SKM-1 (cell line): ENCODE measurements around the gene THAP7.
"Not testable (repeated sequence)": the region's sequence is repeated elsewhere in the genome, so short reads cannot be mapped to it uniquely, and the experiment has no call there.

Experiments used
- DNase-seq: peaks from one replicate; lab custom pipeline; 2025; ENCODE audit not compliant: unreplicated experiment; lab: John Stamatoyannopoulos, UW

THAP7 gene

DNA sequence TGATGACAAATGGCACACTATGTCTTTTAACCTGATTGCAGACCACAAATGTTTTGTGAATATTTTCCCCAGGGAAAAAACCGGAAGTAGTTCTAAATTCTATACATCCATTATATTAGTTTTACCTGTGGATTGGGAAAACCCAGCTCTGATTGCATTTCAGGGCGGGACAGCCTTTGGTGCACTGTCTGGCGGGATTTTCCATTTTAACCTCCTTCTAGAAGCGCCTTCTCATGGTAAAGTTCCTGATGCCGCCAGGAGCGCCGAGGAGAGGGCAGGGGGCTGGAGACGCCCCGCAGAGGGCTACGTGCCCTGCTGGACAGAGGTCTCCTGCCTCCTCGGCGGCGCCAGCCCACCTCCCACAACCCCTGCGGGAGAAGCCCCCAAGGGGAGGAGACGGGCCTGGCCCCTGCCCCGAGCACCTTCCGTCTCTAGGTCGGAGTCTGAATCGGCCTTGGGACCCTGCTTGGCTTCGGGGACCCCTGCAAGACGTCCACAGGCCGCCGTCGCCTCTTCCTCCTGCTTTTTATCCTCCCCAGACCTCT, 11.8 kb upstream of the THAP7 start:
- no peak for DNase-seq

DNA sequence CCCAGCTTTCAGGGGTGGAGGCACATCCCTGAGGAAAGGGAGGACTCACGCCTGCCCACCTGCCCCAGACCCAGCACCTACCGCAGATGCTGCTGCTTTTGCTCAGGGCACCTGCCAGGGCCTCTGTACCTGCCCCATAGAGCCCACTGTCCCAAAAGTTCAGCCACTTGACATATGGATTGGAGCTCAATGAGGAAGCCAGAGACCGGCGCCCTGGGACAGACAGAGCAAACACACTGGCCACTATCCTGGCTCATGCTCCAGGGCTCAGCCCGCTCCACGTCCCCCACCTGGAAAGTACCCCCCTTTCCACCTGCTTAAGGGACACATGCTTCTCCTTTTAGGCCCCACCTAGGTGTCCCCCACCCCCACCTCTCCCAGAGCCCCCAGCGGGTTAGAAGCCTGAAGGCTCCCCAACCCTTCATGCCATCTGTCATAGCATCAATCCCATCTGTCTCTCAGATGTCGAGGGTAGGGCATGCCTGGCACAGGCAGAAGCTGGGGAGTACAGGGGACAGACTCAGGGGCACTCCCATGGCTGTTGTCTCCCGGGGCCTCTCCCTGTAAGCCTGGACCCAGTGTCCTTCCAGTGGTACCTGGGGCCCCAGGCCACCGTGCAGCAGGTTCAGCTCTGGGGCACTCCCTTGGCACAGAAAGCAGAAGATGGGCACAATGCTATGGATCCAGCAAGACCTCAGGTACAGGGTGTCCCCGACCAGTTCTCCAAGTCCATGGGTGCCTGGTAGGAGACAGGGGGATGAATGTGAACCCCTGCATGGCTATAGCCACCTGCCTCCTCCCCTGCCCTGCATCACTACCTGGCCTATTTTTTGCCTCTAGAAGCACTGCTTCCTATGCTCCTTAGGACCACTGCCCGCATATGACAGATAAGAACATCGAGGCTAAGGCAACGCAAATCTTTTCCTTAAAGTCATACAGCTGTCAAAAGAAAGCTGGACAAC, 10.8 kb upstream of the THAP7 start:
- DNase-seq, result no peak

- DNase-seq, result no peak
Measured at GRCh38 chr22:21010426-21011113, 8.7 kb upstream of the THAP7 start.

DNA sequence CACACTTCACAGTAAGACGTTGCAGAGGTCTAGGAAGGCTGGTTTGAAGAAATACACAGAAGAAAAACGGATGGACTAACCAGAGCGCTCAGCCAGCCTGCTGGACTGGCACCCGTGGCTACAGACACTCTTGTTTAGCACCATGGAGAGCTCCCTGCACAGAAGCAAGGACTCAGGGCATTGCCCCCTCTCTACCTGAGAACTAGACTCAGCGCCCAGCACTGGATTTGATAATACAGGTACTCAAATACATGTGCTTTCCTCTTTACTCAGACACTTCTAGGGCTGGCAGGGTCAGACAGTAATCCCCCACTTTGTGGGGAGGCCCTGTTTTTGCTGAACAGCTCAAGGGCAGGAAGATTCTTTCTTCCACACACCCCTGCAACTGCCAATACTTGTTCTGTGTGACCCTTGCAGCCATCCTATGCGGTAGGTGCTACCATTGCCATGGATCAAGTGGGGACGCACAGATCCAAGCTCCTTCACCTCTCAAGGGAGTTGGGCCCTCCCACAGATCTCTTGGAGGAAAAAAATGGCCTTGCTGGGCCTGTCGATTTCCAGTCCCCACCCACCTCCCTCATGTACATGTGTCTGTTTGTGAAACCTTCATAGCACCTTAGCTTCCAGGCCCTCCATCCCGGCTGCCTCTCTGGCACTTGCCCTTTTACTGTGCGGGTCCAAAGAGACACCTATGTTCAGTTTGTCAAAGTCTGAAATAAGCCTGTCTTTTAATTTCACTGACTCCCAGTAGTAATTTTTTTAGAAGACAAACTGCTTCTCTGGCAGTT, 7.9 kb upstream of the THAP7 start:
- no peak for DNase-seq

- DNase-seq, result not testable (repeated sequence)
Measured at GRCh38 chr22:21009208-21009607, 7.3 kb upstream of the THAP7 start.

GRCh38 chr22:21003782-21004181, 1.9 kb upstream of the THAP7 start:
- DNase-seq, result no peak

- DNase-seq, result no peak
Measured at GRCh38 chr22:21000987-21001600, 824 bp downstream of the THAP7 start.

DNA sequence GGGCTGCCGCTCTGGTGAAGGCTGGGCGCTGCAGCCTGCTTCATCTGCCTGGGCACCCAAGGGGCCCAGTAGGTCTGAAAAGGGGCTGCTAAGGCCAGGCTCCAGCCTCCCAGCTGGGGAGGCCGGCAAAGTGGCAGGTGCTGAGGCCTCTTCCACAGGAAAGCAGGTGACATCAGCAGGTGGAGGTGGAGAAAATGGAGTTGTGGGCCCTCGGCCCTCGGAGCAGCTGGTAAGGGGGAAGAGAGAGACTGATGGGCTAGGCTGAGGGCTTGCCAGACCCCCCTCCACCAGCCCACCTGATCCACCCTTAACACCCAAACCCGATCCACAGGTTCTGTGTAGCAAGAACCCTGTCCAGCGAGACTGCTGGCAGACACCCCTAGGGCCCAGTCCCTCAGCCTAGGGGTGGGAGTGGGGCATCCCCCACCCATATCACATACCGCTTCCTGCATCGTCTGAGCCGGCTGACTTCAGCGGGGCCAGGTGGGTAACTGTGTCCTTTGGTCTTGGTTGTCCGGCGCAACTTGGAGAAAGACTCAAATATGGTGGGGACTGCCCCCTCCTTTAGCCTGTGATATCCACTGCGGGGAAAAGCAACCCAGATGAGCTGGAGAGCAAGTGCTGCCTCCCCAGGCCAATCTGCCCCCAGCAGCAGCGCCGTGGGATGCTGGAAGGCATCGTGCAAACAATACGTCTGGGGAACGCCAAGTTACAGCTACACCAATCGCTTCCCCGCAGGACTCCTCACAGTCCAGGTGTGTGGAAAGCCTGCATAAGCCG, 1.5 kb downstream of the THAP7 start:
- no peak for DNase-seq

DNA sequence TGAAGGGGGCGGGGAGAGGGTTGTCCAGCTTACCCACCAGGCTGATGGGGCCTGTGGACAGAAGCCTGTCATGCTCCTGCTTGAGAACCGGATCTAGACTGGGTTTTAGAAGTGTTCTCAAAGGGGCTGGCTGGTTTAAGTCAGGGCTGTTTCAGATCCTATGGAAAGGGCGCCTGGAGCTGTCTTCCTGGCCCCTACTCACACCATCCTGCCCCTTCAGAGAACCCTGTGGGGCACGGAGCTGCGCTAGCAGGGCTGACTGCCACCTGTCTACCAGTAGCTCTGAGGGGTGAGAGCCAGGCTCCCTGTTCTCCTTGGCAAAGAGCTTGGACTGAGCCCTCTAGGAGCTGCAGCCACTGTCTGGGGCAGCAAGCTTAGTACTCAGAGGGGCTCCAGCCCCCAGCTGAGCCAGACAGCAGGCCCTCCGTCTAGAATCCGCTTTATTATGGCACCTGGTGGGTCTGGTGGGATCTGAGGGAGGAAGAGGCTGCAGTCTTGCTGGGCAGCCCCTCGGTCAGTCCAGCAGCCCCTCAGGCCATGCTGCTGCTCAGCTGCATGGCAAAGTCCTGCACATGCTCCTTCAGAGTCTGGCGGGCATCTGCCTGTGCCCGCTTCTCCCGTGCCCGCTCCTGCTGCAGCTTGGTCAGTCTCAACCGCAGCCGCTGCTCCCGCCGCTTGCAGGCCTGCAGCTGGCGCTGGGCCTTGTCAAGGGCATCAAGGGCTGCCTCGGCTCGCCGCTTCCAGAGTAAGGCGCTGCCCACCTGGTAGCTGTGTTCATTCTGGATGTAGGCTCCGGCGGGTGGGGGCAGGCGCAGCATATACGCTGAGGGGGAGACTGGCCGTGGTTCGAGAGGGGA, 2.3 kb downstream of the THAP7 start:
- no peak for DNase-seq

DNA sequence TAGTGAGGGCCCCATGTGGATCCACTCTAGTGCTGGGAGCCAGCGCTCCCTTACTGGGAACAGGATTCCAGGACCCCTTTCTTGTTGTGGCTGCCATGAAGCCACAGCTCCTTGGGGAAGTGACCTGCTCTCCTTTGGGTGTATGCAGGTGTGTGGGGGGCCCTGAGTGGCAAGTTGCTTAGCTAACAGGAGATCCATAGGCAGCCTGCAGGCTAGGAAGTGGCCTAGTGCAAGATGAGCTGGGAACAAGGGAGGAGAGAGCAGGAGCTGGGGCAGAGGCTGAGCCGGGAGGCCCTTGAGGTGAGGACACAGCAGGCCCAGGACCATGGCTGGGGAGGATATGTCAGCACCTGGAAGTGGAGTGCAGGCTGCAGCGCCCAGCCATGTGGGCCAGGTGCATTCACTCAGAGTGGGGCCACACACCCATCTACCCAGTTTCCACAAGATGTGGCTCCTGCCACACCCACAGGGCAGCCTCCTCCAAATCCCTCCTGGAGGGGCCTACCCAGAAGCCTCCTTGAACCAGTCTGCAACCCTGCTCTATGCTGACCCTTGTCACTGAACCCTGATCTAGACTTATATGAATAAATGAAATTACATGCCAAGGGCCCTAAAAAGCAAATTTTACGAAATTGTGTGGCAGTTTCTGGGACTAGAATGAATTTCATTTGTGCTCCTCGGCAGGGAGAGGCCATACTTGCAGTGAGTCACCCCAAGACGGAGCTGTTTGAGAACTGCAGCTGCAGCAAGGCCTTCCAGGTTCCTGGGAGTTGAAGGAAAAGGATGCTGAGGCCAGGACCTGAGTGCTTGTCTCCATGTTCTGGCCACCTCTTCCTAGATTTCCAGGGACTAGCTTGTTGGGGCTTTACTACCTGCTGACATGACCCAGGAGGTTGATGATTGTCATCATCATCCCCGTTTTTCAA, 3.2 kb downstream of the THAP7 start:
- DNase-seq, result no peak

GRCh38 chr22:20997536-20998257, 4.2 kb downstream of the THAP7 start:
- no peak for DNase-seq

GRCh38 chr22:20996598-20997535, 5.1 kb downstream of the THAP7 start:
- DNase-seq, result no peak

GRCh38 chr22:20996031-20996410, 5.9 kb downstream of the THAP7 start:
- DNase-seq, result no peak

GRCh38 chr22:20995329-20996030, 6.4 kb downstream of the THAP7 start:
- no peak for DNase-seq

DNA sequence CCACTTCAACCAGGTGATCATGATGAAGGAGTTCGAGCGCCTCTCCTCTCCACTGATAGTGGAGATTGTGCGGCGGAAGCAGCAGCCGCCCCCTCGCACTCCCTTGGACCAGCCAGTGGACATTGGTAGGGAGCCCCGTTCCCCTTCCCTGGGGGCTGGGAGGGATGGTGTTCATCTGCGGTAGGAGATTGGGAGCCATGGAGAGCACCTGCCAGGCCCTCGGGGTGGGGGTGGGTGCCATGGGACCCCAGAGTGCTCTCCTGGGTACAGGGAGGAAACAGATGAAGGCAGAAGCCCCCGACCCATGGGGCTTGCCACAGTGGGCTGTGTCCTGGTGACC, 7.0 kb downstream of the THAP7 start:
- DNase-seq, result no peak
